ENCODE results near the gene ITFG1.
"Not testable (repeated sequence)": the region's sequence is repeated elsewhere in the genome, so short reads cannot be mapped to it uniquely, and the experiment has no call there.

DNA sequence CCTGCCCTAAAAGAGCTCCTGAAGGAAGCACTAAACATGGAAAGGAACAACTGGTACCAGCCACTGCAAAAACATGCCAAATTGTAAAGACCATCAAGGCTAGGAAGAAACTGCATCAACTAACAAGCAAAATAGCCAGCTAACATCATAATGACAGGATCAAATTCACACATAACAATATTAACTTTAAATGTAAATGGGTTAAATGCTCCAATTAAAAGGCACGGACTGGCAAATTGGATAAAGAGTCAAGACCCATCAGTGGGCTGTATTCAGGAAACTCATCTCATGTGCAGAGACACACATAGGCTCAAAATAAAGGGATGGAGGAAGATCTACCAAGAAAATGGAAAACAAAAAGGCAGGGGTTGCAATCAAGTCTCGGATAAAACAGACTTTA is 136.6 kb downstream of the ITFG1 start:
- TF ChIP-seq, protein P1, sequence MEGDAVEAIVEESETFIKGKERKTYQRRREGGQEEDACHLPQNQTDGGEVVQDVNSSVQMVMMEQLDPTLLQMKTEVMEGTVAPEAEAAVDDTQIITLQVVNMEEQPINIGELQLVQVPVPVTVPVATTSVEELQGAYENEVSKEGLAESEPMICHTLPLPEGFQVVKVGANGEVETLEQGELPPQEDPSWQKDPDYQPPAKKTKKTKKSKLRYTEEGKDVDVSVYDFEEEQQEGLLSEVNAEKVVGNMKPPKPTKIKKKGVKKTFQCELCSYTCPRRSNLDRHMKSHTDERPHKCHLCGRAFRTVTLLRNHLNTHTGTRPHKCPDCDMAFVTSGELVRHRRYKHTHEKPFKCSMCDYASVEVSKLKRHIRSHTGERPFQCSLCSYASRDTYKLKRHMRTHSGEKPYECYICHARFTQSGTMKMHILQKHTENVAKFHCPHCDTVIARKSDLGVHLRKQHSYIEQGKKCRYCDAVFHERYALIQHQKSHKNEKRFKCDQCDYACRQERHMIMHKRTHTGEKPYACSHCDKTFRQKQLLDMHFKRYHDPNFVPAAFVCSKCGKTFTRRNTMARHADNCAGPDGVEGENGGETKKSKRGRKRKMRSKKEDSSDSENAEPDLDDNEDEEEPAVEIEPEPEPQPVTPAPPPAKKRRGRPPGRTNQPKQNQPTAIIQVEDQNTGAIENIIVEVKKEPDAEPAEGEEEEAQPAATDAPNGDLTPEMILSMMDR (IDR thresholded peaks at IDR 0.05) = not testable (repeated sequence)
- TF ChIP-seq EP300 (IDR thresholded peaks at IDR 0.05; ENCODE audit: low read depth); POLR2A (IDR thresholded peaks at IDR 0.05); POLR2AphosphoS5 (IDR thresholded peaks at IDR 0.05): not testable (repeated sequence)

Measured in transverse colon (tissue), 4 donors.